Endothelial cell of umbilical vein (primary cell): ENCODE measurements around the gene CASP2.

Source experiments
- JUN ChIP-seq: IDR thresholded peaks from 2 replicates; pipeline ENCODE4 v1.6.1; 2011; ENCODE audit warnings: borderline replicate concordance, low read depth; ENCODE audit not compliant: insufficient read length, insufficient read depth
- POLR2AphosphoS5 ChIP-seq: IDR thresholded peaks from 2 replicates; pipeline ENCODE4 v1.6.1; 2012; ENCODE audit warnings: low read depth, mild to moderate bottlenecking, control low read depth, low read length, moderate library complexity; ENCODE audit not compliant: insufficient read depth

DNA sequence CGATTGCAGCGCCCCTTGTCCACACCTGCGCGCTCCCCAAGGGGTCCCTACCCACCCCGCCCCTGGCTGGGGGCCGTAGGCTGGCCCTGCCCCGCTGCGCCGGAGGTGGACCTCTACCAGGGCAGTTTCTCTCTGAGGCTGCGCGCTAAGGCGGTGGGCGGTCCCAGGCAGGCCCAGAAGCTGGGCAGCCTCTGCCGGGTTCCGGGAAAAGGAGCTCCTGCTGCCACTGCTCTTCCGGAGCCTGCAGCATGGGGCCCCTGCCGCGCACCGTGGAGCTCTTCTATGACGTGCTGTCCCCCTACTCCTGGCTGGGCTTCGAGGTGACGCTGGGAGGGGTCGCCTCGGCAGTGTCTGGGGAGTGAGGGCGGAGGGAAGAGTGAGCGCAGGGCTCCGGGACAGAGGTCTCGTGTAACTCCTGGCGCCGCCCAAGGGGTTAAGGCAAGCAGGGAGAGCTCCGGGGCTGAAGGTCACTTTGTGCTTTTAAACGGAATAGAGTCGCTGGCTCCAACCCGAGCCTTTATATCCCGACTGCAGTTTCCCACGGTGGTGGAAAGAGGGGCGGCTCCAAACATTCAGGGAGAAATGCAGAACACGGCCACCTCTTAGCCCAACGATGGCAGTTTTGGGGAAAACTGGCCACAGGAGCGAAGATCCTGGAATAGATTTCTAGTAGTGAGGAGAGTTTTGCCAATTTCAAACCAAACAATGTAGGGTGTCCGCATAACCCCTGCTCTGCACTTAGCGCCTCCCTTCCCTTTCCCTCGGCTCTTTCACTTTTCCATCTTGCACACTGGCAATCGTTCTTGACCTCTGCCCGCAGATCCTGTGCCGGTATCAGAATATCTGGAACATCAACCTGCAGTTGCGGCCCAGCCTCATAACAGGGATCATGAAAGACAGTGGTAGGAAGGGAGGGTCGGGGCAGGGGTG is 24.6 kb upstream of the CASP2 start, which contains the start of gene GSTK1:
- TF ChIP-seq JUN, result no peak
- TF ChIP-seq POLR2AphosphoS5, result peak; percentile 89
